Femur (tissue), 1 donor: Measurements from ENCODE around the gene CWF19L2.
A peak's percentile ranks its signal among the peaks of the same experiment; 100 is the strongest.
"Not testable (repeated sequence)": the region's sequence is repeated elsewhere in the genome, so short reads cannot be mapped to it uniquely, and the experiment has no call there.

Experiments
- DNase-seq: peaks from one replicate; pipeline ENCODE4 v3.0.0-alpha.2; 2017

The CWF19L2 gene

GRCh38 chr11:107457558-107458271 is at the start of gene CWF19L2:
Gene CWF19L2 (minus strand): TSS chr11:107457825. CDS start chr11:107457816, 9 bp downstream.
- peak; percentile 94 for DNase-seq

- no peak for DNase-seq
Measured at GRCh38 chr11:107505647-107506225, 48.1 kb upstream of the CWF19L2 start.

- no peak for DNase-seq
Measured at GRCh38 chr11:107504981-107505380, 47.4 kb upstream of the CWF19L2 start.

GRCh38 chr11:107501713-107502112 is 44.1 kb upstream of the CWF19L2 start:
- no peak for DNase-seq

- not testable (repeated sequence) for DNase-seq
Measured at GRCh38 chr11:107497371-107497770, 39.7 kb upstream of the CWF19L2 start.

GRCh38 chr11:107496011-107496410 is 38.4 kb upstream of the CWF19L2 start:
- DNase-seq = no peak

GRCh38 chr11:107494055-107494454 is 36.4 kb upstream of the CWF19L2 start:
- no peak for DNase-seq

GRCh38 chr11:107493117-107493516 is 35.5 kb upstream of the CWF19L2 start:
- DNase-seq = no peak

- DNase-seq = no peak
Measured at GRCh38 chr11:107490836-107491235, 33.2 kb upstream of the CWF19L2 start.

- DNase-seq = no peak
Measured at GRCh38 chr11:107482234-107482633, 24.6 kb upstream of the CWF19L2 start.

- no peak for DNase-seq
Measured at GRCh38 chr11:107478922-107479321, 21.3 kb upstream of the CWF19L2 start.

- no peak for DNase-seq
Measured at GRCh38 chr11:107477820-107478219, 20.2 kb upstream of the CWF19L2 start.

- no peak for DNase-seq
Measured at GRCh38 chr11:107473792-107474191, 16.2 kb upstream of the CWF19L2 start.

- DNase-seq = no peak
Measured at GRCh38 chr11:107472966-107473365, 15.3 kb upstream of the CWF19L2 start.

GRCh38 chr11:107468596-107468995 is 11.0 kb upstream of the CWF19L2 start:
- DNase-seq = no peak

GRCh38 chr11:107467696-107468095 is 10.1 kb upstream of the CWF19L2 start:
- DNase-seq = no peak

GRCh38 chr11:107466275-107466866 is 8.7 kb upstream of the CWF19L2 start:
- DNase-seq = not testable (repeated sequence)

GRCh38 chr11:107457205-107457557 is 444 bp downstream of the CWF19L2 start:
- DNase-seq = no peak

- no peak for DNase-seq
Measured at GRCh38 chr11:107453594-107454286, 3.9 kb downstream of the CWF19L2 start.

- DNase-seq = no peak
Measured at GRCh38 chr11:107446822-107447431, 10.7 kb downstream of the CWF19L2 start.

- no peak for DNase-seq
Measured at GRCh38 chr11:107442715-107443215, 14.9 kb downstream of the CWF19L2 start.

GRCh38 chr11:107439586-107440167 is 17.9 kb downstream of the CWF19L2 start:
- DNase-seq = no peak

GRCh38 chr11:107438148-107438547 is 19.5 kb downstream of the CWF19L2 start:
- DNase-seq = no peak
